Stimulated activated naive B cell treated with anti-CD40 and anti-IgM and Interleukin-4, amounts not matched to agents 10 μg/mL and 1 μg/mL and 100 μg/mL, for 72 hours (primary cell): ENCODE results near the gene BCL11A.

Experiments
- ATAC-seq, 2 donors: fragments of 150-1000 bp; cut with Tn5 transposase; replicated peaks; 2 replicates each; pipeline ENCODE4 v1.10.0; 2021; ENCODE audit warnings: moderate library complexity in 1 of 2
- DNase-seq: peaks from one replicate; pipeline ENCODE4 v3.0.0; 2021
- H3K27ac Mint-ChIP-seq: one replicate; pipeline ENCODE4 v1.8.0; 2022; ENCODE audit warnings: mild to moderate bottlenecking, mixed read lengths
- H3K27me3 Mint-ChIP-seq, 2 donors: one replicate each; pipeline ENCODE4 v1.8.0; 2022; ENCODE audit warnings: mixed read lengths in 2 of 2
- H3K36me3 Mint-ChIP-seq, 2 donors: one replicate each; pipeline ENCODE4 v1.8.0; 2022; ENCODE audit warnings: mixed read lengths in 2 of 2, mild to moderate bottlenecking in 1 of 2
- H3K4me1 Mint-ChIP-seq, 2 donors: one replicate each; pipeline ENCODE4 v1.8.0; 2022; ENCODE audit warnings: mixed read lengths in 2 of 2, mild to moderate bottlenecking in 1 of 2
- H3K4me3 Mint-ChIP-seq, 2 donors: one replicate each; pipeline ENCODE4 v1.8.0; 2022; ENCODE audit warnings: mild to moderate bottlenecking in 2 of 2, mixed read lengths in 2 of 2, moderate library complexity in 1 of 2
- H3K9me3 Mint-ChIP-seq, 2 donors: one replicate each; pipeline ENCODE4 v1.8.0; 2022; ENCODE audit warnings: mixed read lengths in 2 of 2, mild to moderate bottlenecking in 1 of 2

The BCL11A gene

GRCh38 chr2:60468382-60469085 is 84.9 kb downstream of the BCL11A start:
- DNase-seq, result no peak
- no peaks in the 10 kb centered on the region for H3K27me3 Mint-ChIP-seq
- peaks cover 44 to 66% of the 10 kb centered on the region in 2 donors for H3K36me3 Mint-ChIP-seq
- H3K4me1 Mint-ChIP-seq, result peaks cover 52 to 73% of the 10 kb centered on the region in 2 donors
- peak in 1 of 2 donors; percentile 34 for ATAC-seq
- peak overlapping the region; percentile 73 for H3K27ac Mint-ChIP-seq
- H3K4me3 Mint-ChIP-seq, result peak overlapping the region in 1 of 2 donors; percentile 17
- H3K9me3 Mint-ChIP-seq, result peaks cover 3% of the 10 kb centered on the region in 2 donors

GRCh38 chr2:60466161-60466702 is 87.2 kb downstream of the BCL11A start:
- ATAC-seq, result peak in 1 of 2 donors; percentile 22
- Mint-ChIP-seq H3K9me3 (peaks cover 3% of the 10 kb centered on the region in 2 donors), H3K4me3 (peak overlapping the region in 1 of 2 donors; percentile 57), H3K36me3 (peaks cover 54 to 73% of the 10 kb centered on the region in 2 donors), H3K4me1 (peaks cover 43 to 66% of the 10 kb centered on the region in 2 donors), H3K27me3 (no peaks in the 10 kb centered on the region), H3K27ac (peak overlapping the region; percentile 91)
- no peak for DNase-seq

GRCh38 chr2:60465736-60466135 is 87.7 kb downstream of the BCL11A start:
- Mint-ChIP-seq H3K27ac (peak overlapping the region; percentile 91), H3K9me3 (peaks cover 3% of the 10 kb centered on the region in 2 donors), H3K36me3 (peaks cover 52 to 72% of the 10 kb centered on the region in 2 donors), H3K4me1 (peaks cover 42 to 62% of the 10 kb centered on the region in 2 donors), H3K4me3 (no peak overlapping the region), H3K27me3 (no peaks in the 10 kb centered on the region)
- DNase-seq (no peak), ATAC-seq (peak; percentile 21 to 39)

GRCh38 chr2:60463249-60463648 is 90.2 kb downstream of the BCL11A start:
- Mint-ChIP-seq H3K4me3 (no peak overlapping the region), H3K9me3 (peaks cover 0 to 1% of the 10 kb centered on the region in 2 donors), H3K27ac (peak overlapping the region; percentile 86), H3K36me3 (peaks cover 40 to 61% of the 10 kb centered on the region in 2 donors), H3K27me3 (no peaks in the 10 kb centered on the region), H3K4me1 (peaks cover 29 to 49% of the 10 kb centered on the region in 2 donors)
- no peak for ATAC-seq
- DNase-seq, result no peak

- no peak for ATAC-seq
- H3K9me3 Mint-ChIP-seq, result no peaks in the 10 kb centered on the region
- peak overlapping the region; percentile 81 for H3K27ac Mint-ChIP-seq
- H3K36me3 Mint-ChIP-seq, result peaks cover 33 to 60% of the 10 kb centered on the region in 2 donors
- H3K4me1 Mint-ChIP-seq, result peaks cover 24 to 43% of the 10 kb centered on the region in 2 donors
- H3K27me3 Mint-ChIP-seq, result no peaks in the 10 kb centered on the region
- no peak for DNase-seq
- peak overlapping the region in 1 of 2 donors; percentile 46 for H3K4me3 Mint-ChIP-seq
These were observed 91.9 kb downstream of the BCL11A start for GRCh38 chr2:60461421-60462108.

GRCh38 chr2:60460577-60461420 is 92.7 kb downstream of the BCL11A start:
- no peak for ATAC-seq
- Mint-ChIP-seq H3K4me3 (peak overlapping the region in 1 of 2 donors; percentile 46), H3K36me3 (peaks cover 34 to 58% of the 10 kb centered on the region in 2 donors), H3K27me3 (no peaks in the 10 kb centered on the region), H3K27ac (peak overlapping the region; percentile 81), H3K4me1 (peaks cover 18 to 35% of the 10 kb centered on the region in 2 donors), H3K9me3 (no peaks in the 10 kb centered on the region)
- DNase-seq, result no peak

- H3K9me3 Mint-ChIP-seq, result no peaks in the 10 kb centered on the region
- peak overlapping the region; percentile 3 for H3K27ac Mint-ChIP-seq
- peaks cover 34 to 60% of the 10 kb centered on the region in 2 donors for H3K36me3 Mint-ChIP-seq
- no peak overlapping the region for H3K4me3 Mint-ChIP-seq
- ATAC-seq (no peak), DNase-seq (no peak)
- peaks cover 15 to 31% of the 10 kb centered on the region in 2 donors for H3K4me1 Mint-ChIP-seq
- H3K27me3 Mint-ChIP-seq, result no peaks in the 10 kb centered on the region
These were observed 93.6 kb downstream of the BCL11A start for GRCh38 chr2:60459851-60460250.

- H3K4me1 Mint-ChIP-seq, result peaks cover 10 to 29% of the 10 kb centered on the region in 2 donors
- H3K27ac Mint-ChIP-seq, result peak overlapping the region; percentile 59
- H3K36me3 Mint-ChIP-seq, result peaks cover 31 to 55% of the 10 kb centered on the region in 2 donors
These were observed 97.2 kb downstream of the BCL11A start for GRCh38 chr2:60456115-60456770.

GRCh38 chr2:60453872-60454271 is 99.6 kb downstream of the BCL11A start:
- Mint-ChIP-seq H3K27ac (peak overlapping the region; percentile 22), H3K27me3 (no peaks in the 10 kb centered on the region), H3K36me3 (peaks cover 23 to 43% of the 10 kb centered on the region in 2 donors), H3K4me3 (no peak overlapping the region), H3K4me1 (peaks cover 15 to 33% of the 10 kb centered on the region in 2 donors), H3K9me3 (no peaks in the 10 kb centered on the region)
- ATAC-seq, result no peak
- DNase-seq, result no peak

More at GRCh38 chr2:60456115-60456770, 97.2 kb downstream of the BCL11A start:
- Mint-ChIP-seq H3K9me3 (no peaks in the 10 kb centered on the region), H3K4me3 (no peak overlapping the region), H3K27me3 (no peaks in the 10 kb centered on the region)
- no peak for ATAC-seq
- DNase-seq, result no peak

GRCh38 chr2:60453301-60453700 is 100.2 kb downstream of the BCL11A start:
- H3K27ac Mint-ChIP-seq, result peak overlapping the region; percentile 22
- peaks cover 20 to 39% of the 10 kb centered on the region in 2 donors for H3K4me1 Mint-ChIP-seq
- DNase-seq, result no peak
- H3K27me3 Mint-ChIP-seq, result no peaks in the 10 kb centered on the region
- no peaks in the 10 kb centered on the region for H3K9me3 Mint-ChIP-seq
- no peak overlapping the region for H3K4me3 Mint-ChIP-seq
- H3K36me3 Mint-ChIP-seq, result peaks cover 23 to 42% of the 10 kb centered on the region in 2 donors
- no peak for ATAC-seq

GRCh38 chr2:60450488-60450887 is 103.0 kb downstream of the BCL11A start:
- Mint-ChIP-seq H3K4me3 (no peak overlapping the region), H3K36me3 (peaks cover 16 to 27% of the 10 kb centered on the region in 2 donors), H3K4me1 (peaks cover 39 to 67% of the 10 kb centered on the region in 2 donors), H3K9me3 (no peaks in the 10 kb centered on the region), H3K27ac (peak overlapping the region; percentile 87), H3K27me3 (no peaks in the 10 kb centered on the region)
- no peak for DNase-seq
- no peak for ATAC-seq

- DNase-seq (no peak), ATAC-seq (no peak)
- no peaks in the 10 kb centered on the region for H3K27me3 Mint-ChIP-seq
- peaks cover 46 to 83% of the 10 kb centered on the region in 2 donors for H3K4me1 Mint-ChIP-seq
- H3K36me3 Mint-ChIP-seq, result peaks cover 5 to 14% of the 10 kb centered on the region in 2 donors
- peak overlapping the region; percentile 95 for H3K27ac Mint-ChIP-seq
- no peaks in the 10 kb centered on the region for H3K9me3 Mint-ChIP-seq
- no peak overlapping the region for H3K4me3 Mint-ChIP-seq
These were observed 105.5 kb downstream of the BCL11A start for GRCh38 chr2:60447943-60448342.
